ENCODE results near the gene CEP85L.

The CEP85L gene

GRCh38 chr6:118625833-118626232, 25.6 kb downstream of the CEP85L start:
- H3K4me3 ChIP-seq = no peak overlapping the region
- DNase-seq (ENCODE audit: low spot score in 2 of 2) = no peak

GRCh38 chr6:118621799-118622470, 29.5 kb downstream of the CEP85L start:
- H3K36me3 ChIP-seq (replicated peaks) = no peaks in the 10 kb centered on the region
- no peak overlapping the region for H3K4me3 ChIP-seq
- H3K4me1 ChIP-seq = no peaks in the 10 kb centered on the region
- 0 out of 2 replicates have a peak, but pooled peaks cover 4% of the 10 kb centered on the region for H3K9me3 ChIP-seq
- no peak for DNase-seq (ENCODE audit: low spot score in 2 of 2)
- in situ Hi-C loops (cut with MboI; ENCODE audit: low sequenced_read_pairs) = no loop called here
- H3K27me3 ChIP-seq (ENCODE audit: low read depth) = no peaks in the 10 kb centered on the region

More at GRCh38 chr6:118625833-118626232, 25.6 kb downstream of the CEP85L start:
- in situ Hi-C loops (cut with MboI; ENCODE audit: low sequenced_read_pairs) = no loop called here
- Histone ChIP-seq H3K9me3 (0 out of 2 replicates have a peak, but pooled peaks cover 4% of the 10 kb centered on the region), H3K27me3 (ENCODE audit: low read depth) (no peaks in the 10 kb centered on the region), H3K36me3 (replicated peaks) (peaks cover 3% of the 10 kb centered on the region; the same call in 1 of the 2 replicates), H3K4me1 (0 out of 2 replicates have a peak, but pooled peaks cover 6% of the 10 kb centered on the region)

DNA sequence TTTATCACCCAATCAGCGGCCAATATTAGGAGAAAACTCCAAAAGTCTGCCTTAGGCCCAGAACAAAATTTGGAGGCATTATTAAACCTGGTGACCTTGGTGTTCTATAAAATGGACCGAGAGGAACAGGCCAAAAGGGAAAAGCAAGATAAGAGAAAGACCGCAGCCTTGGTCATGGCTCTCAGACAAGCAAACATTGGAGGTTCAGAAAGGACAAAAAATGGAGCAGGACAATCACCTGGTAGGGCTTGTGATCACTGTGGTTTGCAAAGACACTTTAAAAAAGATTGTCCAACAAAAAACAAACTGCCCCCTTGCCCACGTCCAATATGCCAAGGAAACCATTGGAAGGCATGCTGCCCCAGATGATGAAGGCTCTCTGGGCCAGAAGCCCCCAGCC, 31.2 kb downstream of the CEP85L start:
- no peak overlapping the region for H3K4me3 ChIP-seq
- H3K4me1 ChIP-seq = no peaks in the 10 kb centered on the region
- no peak for DNase-seq (ENCODE audit: low spot score in 2 of 2)
- no peaks in the 10 kb centered on the region for H3K27me3 ChIP-seq (ENCODE audit: low read depth)
- H3K9me3 ChIP-seq = no peaks in the 10 kb centered on the region
- H3K36me3 ChIP-seq (replicated peaks) = no peaks in the 10 kb centered on the region
- in situ Hi-C loops (cut with MboI; ENCODE audit: low sequenced_read_pairs) = no loop called here

- peak; percentile 42 to 74 for DNase-seq (ENCODE audit: low spot score in 2 of 2)
- in situ Hi-C loops (cut with MboI; ENCODE audit: low sequenced_read_pairs) = no loop called here
- Histone ChIP-seq H3K9me3 (no peaks in the 10 kb centered on the region), H3K4me1 (no peaks in the 10 kb centered on the region), H3K27me3 (ENCODE audit: low read depth) (no peaks in the 10 kb centered on the region), H3K4me3 (no peak overlapping the region), H3K36me3 (replicated peaks) (no peaks in the 10 kb centered on the region)
These were observed 32.6 kb downstream of the CEP85L start for GRCh38 chr6:118618676-118619377.

DNA sequence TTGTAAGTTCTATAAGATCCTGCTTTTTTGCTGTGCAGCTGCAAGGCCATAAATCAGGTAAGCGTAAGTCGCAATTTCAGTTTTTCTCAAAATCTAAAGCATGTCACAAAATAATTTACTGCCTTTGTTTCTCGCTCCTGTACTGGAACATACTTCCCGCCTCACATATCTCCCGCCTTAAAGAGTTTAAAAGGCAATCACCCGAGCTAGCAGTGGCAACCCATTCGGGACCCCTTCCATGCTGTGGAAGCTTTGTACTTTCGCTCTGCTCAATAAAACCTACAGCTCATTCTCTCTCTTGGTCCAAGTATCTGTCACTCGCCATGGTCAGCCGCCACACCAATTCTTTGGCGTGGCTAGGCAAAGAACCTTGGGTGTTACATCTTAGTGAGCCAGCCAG, 34.0 kb downstream of the CEP85L start:
- in situ Hi-C loops (cut with MboI; ENCODE audit: low sequenced_read_pairs) = no loop called here
- Histone ChIP-seq H3K27me3 (ENCODE audit: low read depth) (no peaks in the 10 kb centered on the region), H3K9me3 (no peaks in the 10 kb centered on the region), H3K4me1 (no peaks in the 10 kb centered on the region), H3K36me3 (replicated peaks) (no peaks in the 10 kb centered on the region), H3K4me3 (no peak overlapping the region)
- DNase-seq (ENCODE audit: low spot score in 2 of 2) = no peak

DNA sequence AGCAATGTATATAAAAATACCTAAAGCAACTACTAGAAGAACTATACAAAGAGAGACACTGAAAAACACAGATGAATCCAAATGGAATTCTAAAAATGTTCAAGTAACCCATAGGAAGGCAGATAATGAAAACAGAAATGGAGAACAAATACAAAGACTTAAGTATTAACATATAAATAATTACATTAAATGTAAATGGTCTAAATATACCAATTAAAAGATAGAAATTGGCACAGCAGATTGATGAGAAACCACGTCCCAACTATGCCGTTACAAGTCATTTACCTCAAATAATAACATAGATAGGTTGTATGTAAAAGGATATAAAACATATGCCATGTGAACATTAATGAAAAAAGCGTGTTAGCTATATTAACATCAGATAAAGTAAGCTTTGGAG, 40.1 kb downstream of the CEP85L start:
- Histone ChIP-seq H3K9me3 (no peaks in the 10 kb centered on the region), H3K27me3 (ENCODE audit: low read depth) (no peaks in the 10 kb centered on the region), H3K4me1 (no peaks in the 10 kb centered on the region), H3K36me3 (replicated peaks) (no peaks in the 10 kb centered on the region), H3K4me3 (no peak overlapping the region)
- no peak for DNase-seq (ENCODE audit: low spot score in 2 of 2)
- in situ Hi-C loops (cut with MboI; ENCODE audit: low sequenced_read_pairs) = no loop called here

DNA sequence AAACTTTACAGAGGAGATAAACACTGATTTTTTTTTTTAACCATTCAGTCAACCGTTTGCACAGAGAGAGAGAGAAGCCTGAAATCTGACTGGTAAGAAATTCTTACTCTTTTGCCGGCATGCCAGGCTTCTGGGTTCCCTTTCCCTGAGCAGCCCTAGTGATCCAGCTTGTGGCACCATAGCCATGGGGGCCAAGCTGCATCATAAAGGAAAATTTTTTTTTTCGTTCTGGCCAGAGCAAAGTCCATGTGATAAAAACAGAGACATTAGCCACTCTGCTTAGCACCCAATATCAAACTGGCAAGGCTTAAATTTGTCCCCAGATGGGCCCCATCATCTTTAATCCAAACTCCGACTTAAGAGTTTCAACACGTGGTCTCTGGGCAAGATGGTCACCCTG, 44.5 kb downstream of the CEP85L start:
- DNase-seq (ENCODE audit: low spot score in 2 of 2) = no peak
- H3K36me3 ChIP-seq (replicated peaks) = no peaks in the 10 kb centered on the region
- H3K4me1 ChIP-seq = no peaks in the 10 kb centered on the region
- H3K27me3 ChIP-seq (ENCODE audit: low read depth) = no peaks in the 10 kb centered on the region
- in situ Hi-C loops (cut with MboI; ENCODE audit: low sequenced_read_pairs) = no loop called here
- H3K9me3 ChIP-seq = no peaks in the 10 kb centered on the region
- H3K4me3 ChIP-seq = no peak overlapping the region

- no peaks in the 10 kb centered on the region for H3K9me3 ChIP-seq
- H3K36me3 ChIP-seq (replicated peaks) = no peaks in the 10 kb centered on the region
- in situ Hi-C loops (cut with MboI; ENCODE audit: low sequenced_read_pairs) = no loop called here
- DNase-seq (ENCODE audit: low spot score in 2 of 2) = no peak
- H3K27me3 ChIP-seq (ENCODE audit: low read depth) = no peaks in the 10 kb centered on the region
- no peak overlapping the region for H3K4me3 ChIP-seq
- H3K4me1 ChIP-seq = no peaks in the 10 kb centered on the region
These were observed 45.1 kb downstream of the CEP85L start for GRCh38 chr6:118606268-118606667.

DNA sequence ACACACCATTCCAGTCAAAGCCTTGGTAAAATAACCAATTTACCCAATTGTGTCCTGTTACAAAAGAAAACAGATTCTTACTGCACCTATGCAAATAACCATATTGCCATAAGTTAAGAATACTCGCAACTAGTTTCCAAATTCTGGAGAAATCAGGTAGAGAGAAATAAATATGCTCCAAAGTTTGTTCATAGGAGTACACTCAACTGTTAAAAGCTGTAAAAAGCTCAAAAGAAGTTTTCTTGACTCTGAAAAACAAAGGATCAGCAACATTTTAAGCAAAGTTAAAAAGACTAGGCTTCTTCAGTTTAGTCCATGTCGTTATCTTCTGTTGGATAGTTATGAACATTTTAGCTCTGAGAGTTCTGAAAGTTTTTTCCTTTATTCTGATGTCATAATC, 48.0 kb downstream of the CEP85L start:
- Histone ChIP-seq H3K27me3 (ENCODE audit: low read depth) (no peaks in the 10 kb centered on the region), H3K36me3 (replicated peaks) (no peaks in the 10 kb centered on the region), H3K4me3 (no peak overlapping the region), H3K9me3 (no peaks in the 10 kb centered on the region), H3K4me1 (no peaks in the 10 kb centered on the region)
- in situ Hi-C loops (cut with MboI; ENCODE audit: low sequenced_read_pairs) = no loop called here
- no peak for DNase-seq (ENCODE audit: low spot score in 2 of 2)

- Histone ChIP-seq H3K36me3 (replicated peaks) (no peaks in the 10 kb centered on the region), H3K4me3 (no peak overlapping the region), H3K9me3 (no peaks in the 10 kb centered on the region), H3K4me1 (peaks cover 6% of the 10 kb centered on the region), H3K27me3 (ENCODE audit: low read depth) (no peaks in the 10 kb centered on the region)
- in situ Hi-C loops (cut with MboI; ENCODE audit: low sequenced_read_pairs) = no loop called here
- DNase-seq (ENCODE audit: low spot score in 2 of 2) = no peak
These were observed 49.1 kb downstream of the CEP85L start for GRCh38 chr6:118602300-118602699.

DNA sequence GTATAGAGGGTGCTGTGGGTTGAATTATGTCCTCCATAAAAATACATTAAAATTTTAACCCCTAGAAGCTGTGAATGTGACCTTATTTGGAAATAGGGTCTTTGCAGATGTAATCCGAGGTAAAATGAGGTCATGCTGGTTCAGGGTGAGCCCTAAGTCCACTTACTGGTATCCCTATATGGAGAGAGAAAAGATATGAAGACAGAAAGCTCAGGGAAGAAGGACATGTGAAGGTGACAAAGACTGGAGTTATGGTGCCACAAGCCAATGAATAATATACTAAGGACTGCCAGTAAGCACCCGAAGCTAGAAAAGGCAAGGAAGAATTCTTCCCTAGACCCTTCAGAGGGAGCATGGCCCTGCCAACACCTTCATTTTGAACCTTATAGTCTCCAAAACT, 53.1 kb downstream of the CEP85L start:
- H3K36me3 ChIP-seq (replicated peaks) = no peaks in the 10 kb centered on the region
- in situ Hi-C loops (cut with MboI; ENCODE audit: low sequenced_read_pairs) = no loop called here
- no peaks in the 10 kb centered on the region for H3K9me3 ChIP-seq
- peaks cover 6% of the 10 kb centered on the region for H3K4me1 ChIP-seq
- H3K27me3 ChIP-seq (ENCODE audit: low read depth) = no peaks in the 10 kb centered on the region
- no peak overlapping the region for H3K4me3 ChIP-seq
- DNase-seq (ENCODE audit: low spot score in 2 of 2) = no peak

DNA sequence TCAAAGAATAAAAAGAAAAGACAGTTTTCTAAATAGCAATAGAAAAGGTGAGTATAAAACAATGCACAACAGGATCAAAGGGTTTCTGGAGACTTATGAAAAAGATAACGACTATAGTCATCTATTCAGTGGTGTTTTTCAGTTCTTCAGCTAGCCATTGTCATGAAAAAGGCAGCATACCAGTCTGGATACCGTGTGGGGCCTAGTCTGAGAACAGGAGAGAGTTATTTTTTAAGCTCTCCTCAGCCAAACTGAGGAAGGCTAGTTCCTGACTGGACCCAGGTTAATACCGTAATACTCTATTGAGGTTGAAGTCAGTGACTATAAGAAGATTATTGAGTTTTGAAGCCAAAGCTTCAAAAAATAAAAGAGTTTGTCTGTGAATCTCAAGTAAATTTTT, 53.8 kb downstream of the CEP85L start:
- no peaks in the 10 kb centered on the region for H3K27me3 ChIP-seq (ENCODE audit: low read depth)
- in situ Hi-C loops (cut with MboI; ENCODE audit: low sequenced_read_pairs) = no loop called here
- no peaks in the 10 kb centered on the region for H3K36me3 ChIP-seq (replicated peaks)
- H3K4me1 ChIP-seq = peaks cover 6% of the 10 kb centered on the region
- no peak for DNase-seq (ENCODE audit: low spot score in 2 of 2)
- no peaks in the 10 kb centered on the region for H3K9me3 ChIP-seq
- no peak overlapping the region for H3K4me3 ChIP-seq

- Histone ChIP-seq H3K27me3 (ENCODE audit: low read depth) (no peaks in the 10 kb centered on the region), H3K36me3 (replicated peaks) (no peaks in the 10 kb centered on the region), H3K4me3 (no peak overlapping the region), H3K9me3 (no peaks in the 10 kb centered on the region), H3K4me1 (peaks cover 7% of the 10 kb centered on the region)
- in situ Hi-C loops (cut with MboI; ENCODE audit: low sequenced_read_pairs) = no loop called here
- no peak for DNase-seq (ENCODE audit: low spot score in 2 of 2)
These were observed 54.5 kb downstream of the CEP85L start for GRCh38 chr6:118596774-118597320.

DNA sequence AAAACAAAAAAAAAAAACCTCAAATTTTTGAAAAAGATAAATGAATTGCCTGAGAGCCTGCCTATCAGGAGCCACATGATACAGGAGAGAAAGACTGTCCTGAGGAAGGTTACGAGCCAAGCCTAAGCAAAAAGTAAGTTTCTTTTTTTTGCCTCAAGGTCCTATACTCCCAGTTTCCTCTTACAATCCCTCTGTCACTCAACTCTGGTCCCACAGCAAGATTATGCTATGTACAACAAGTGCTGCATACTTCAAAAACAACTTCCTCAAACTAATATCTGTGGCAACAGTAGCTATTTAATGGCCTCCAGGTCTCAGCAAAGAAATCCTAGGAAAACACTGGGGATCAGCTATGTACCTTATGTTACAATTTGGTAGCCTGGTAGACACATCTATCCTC, 56.5 kb downstream of the CEP85L start:
- Histone ChIP-seq H3K4me1 (peaks cover 17% of the 10 kb centered on the region), H3K27me3 (ENCODE audit: low read depth) (no peaks in the 10 kb centered on the region), H3K9me3 (no peaks in the 10 kb centered on the region), H3K36me3 (replicated peaks) (no peaks in the 10 kb centered on the region), H3K4me3 (no peak overlapping the region)
- DNase-seq (ENCODE audit: low spot score in 2 of 2) = no peak
- in situ Hi-C loops (cut with MboI; ENCODE audit: low sequenced_read_pairs) = no loop called here

Measured in HAP-1 (cell line).